ENCODE results near the gene PHACTR3.

Gene PHACTR3

GRCh38 chr20:59697068-59697467 is 92.7 kb downstream of the PHACTR3 start:
- Histone ChIP-seq H3K9me2 (replicated peaks; ENCODE audit: control insufficient read depth, low read length) (no peaks in the 10 kb centered on the region), H3K9me3 (ENCODE audit: control insufficient read depth, insufficient read depth, low read length) (no peaks in the 10 kb centered on the region), H3K4me1 (ENCODE audit: control insufficient read depth, low read length) (no peaks in the 10 kb centered on the region), H4K20me1 (ENCODE audit: control insufficient read depth, insufficient read depth, low read depth, low read length) (no peaks in the 10 kb centered on the region), H3K79me2 (ENCODE audit: control insufficient read depth, low read length) (no peaks in the 10 kb centered on the region), H3K27me3 (ENCODE audit: control insufficient read depth, low read length) (no peaks in the 10 kb centered on the region), H3F3A (ENCODE audit: control insufficient read depth, insufficient read depth) (no peaks in the 10 kb centered on the region), H3K4me2 (ENCODE audit: low read length) (no peak overlapping the region), H3K36me3 (ENCODE audit: control insufficient read depth, low read length) (no peaks in the 10 kb centered on the region), H3K27ac (ENCODE audit: low read depth, low read length) (no peak overlapping the region), H3K4me3 (ENCODE audit: low read length) (no peak overlapping the region)
- TF ChIP-seq EZH2phosphoT487 (IDR thresholded peaks at IDR 0.05; ENCODE audit: borderline replicate concordance, low read length) (no peak), CTCF (IDR thresholded peaks at IDR 0.05; ENCODE audit: low read depth, low read length, poor library complexity, severe bottlenecking) (no peak)

DNA sequence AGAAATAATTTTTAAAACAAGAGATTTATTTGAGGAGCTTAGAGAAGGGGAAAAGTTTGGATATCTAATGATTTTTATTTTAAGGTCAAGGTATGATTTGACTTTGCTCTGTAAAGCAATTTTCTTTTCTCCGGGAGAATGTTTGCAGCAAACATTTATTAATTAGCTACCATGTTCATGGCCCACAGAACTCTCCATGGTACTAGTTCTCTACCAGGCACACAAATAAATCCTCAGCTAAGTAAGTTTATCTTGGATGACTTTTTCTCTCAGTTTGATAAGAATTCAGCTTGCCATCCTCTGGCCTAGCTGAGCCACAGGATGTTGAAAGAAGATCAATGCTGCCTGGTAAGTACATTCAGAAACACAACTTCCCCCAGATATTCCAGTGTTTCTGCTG is 94.3 kb downstream of the PHACTR3 start:
- TF ChIP-seq EZH2phosphoT487 (IDR thresholded peaks at IDR 0.05; ENCODE audit: borderline replicate concordance, low read length), result no peak
- TF ChIP-seq CTCF (IDR thresholded peaks at IDR 0.05; ENCODE audit: low read depth, low read length, poor library complexity, severe bottlenecking), result no peak
- H3K27me3 ChIP-seq (ENCODE audit: control insufficient read depth, low read length), result no peaks in the 10 kb centered on the region

GRCh38 chr20:59701236-59701635 is 96.9 kb downstream of the PHACTR3 start:
- H3K36me3 ChIP-seq (ENCODE audit: control insufficient read depth, low read length), result no peaks in the 10 kb centered on the region
- no peaks in the 10 kb centered on the region for H3K9me3 ChIP-seq (ENCODE audit: control insufficient read depth, insufficient read depth, low read length)
- no peaks in the 10 kb centered on the region for H3K27me3 ChIP-seq (ENCODE audit: control insufficient read depth, low read length)
- H3K4me3 ChIP-seq (ENCODE audit: low read length), result no peak overlapping the region
- no peak overlapping the region for H3K27ac ChIP-seq (ENCODE audit: low read depth, low read length)
- H4K20me1 ChIP-seq (ENCODE audit: control insufficient read depth, insufficient read depth, low read depth, low read length), result no peaks in the 10 kb centered on the region
- H3F3A ChIP-seq (ENCODE audit: control insufficient read depth, insufficient read depth), result no peaks in the 10 kb centered on the region
- no peaks in the 10 kb centered on the region for H3K4me1 ChIP-seq (ENCODE audit: control insufficient read depth, low read length)
- no peaks in the 10 kb centered on the region for H3K9me2 ChIP-seq (replicated peaks; ENCODE audit: control insufficient read depth, low read length)
- H3K4me2 ChIP-seq (ENCODE audit: low read length), result no peak overlapping the region
- H3K79me2 ChIP-seq (ENCODE audit: control insufficient read depth, low read length), result no peaks in the 10 kb centered on the region
- TF ChIP-seq CTCF (IDR thresholded peaks at IDR 0.05; ENCODE audit: low read depth, low read length, poor library complexity, severe bottlenecking), result no peak
- no peak for TF ChIP-seq EZH2phosphoT487 (IDR thresholded peaks at IDR 0.05; ENCODE audit: borderline replicate concordance, low read length)

More for the DNA sequence above, 94.3 kb downstream of the PHACTR3 start:
- Histone ChIP-seq H3K36me3 (ENCODE audit: control insufficient read depth, low read length) (no peaks in the 10 kb centered on the region), H3K4me3 (ENCODE audit: low read length) (no peak overlapping the region), H3K4me1 (ENCODE audit: control insufficient read depth, low read length) (no peaks in the 10 kb centered on the region), H3K9me3 (ENCODE audit: control insufficient read depth, insufficient read depth, low read length) (no peaks in the 10 kb centered on the region), H3F3A (ENCODE audit: control insufficient read depth, insufficient read depth) (no peaks in the 10 kb centered on the region), H3K27ac (ENCODE audit: low read depth, low read length) (no peak overlapping the region), H3K9me2 (replicated peaks; ENCODE audit: control insufficient read depth, low read length) (no peaks in the 10 kb centered on the region), H4K20me1 (ENCODE audit: control insufficient read depth, insufficient read depth, low read depth, low read length) (no peaks in the 10 kb centered on the region), H3K4me2 (ENCODE audit: low read length) (no peak overlapping the region), H3K79me2 (ENCODE audit: control insufficient read depth, low read length) (no peaks in the 10 kb centered on the region)

DNA sequence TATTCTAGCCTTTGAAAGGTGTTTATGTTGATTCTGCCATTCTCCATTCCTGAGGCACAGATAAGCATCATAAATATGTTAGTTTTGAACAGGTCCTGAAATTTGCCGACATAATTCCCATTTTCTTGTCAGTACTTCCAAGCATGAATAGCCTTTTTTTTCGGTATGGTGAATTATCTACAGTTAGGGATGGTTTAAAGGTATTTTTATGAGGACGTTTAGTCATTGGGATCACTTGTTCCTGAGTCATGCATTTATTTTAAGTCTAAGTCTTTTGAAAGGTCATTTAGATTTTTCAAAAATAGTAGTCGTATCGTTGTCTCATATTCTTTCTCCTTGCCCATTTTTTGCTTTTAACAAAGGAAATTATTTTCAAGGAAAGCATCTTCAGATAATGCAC is 98.7 kb downstream of the PHACTR3 start:
- Histone ChIP-seq H3K27ac (ENCODE audit: low read depth, low read length) (no peak overlapping the region), H4K20me1 (ENCODE audit: control insufficient read depth, insufficient read depth, low read depth, low read length) (no peaks in the 10 kb centered on the region), H3K4me3 (ENCODE audit: low read length) (no peak overlapping the region), H3K9me2 (replicated peaks; ENCODE audit: control insufficient read depth, low read length) (no peaks in the 10 kb centered on the region), H3K4me2 (ENCODE audit: low read length) (no peak overlapping the region), H3K36me3 (ENCODE audit: control insufficient read depth, low read length) (no peaks in the 10 kb centered on the region), H3K27me3 (ENCODE audit: control insufficient read depth, low read length) (no peaks in the 10 kb centered on the region), H3K79me2 (ENCODE audit: control insufficient read depth, low read length) (no peaks in the 10 kb centered on the region), H3K9me3 (ENCODE audit: control insufficient read depth, insufficient read depth, low read length) (no peaks in the 10 kb centered on the region), H3K4me1 (ENCODE audit: control insufficient read depth, low read length) (no peaks in the 10 kb centered on the region), H3F3A (ENCODE audit: control insufficient read depth, insufficient read depth) (no peaks in the 10 kb centered on the region)
- TF ChIP-seq EZH2phosphoT487 (IDR thresholded peaks at IDR 0.05; ENCODE audit: borderline replicate concordance, low read length) (no peak), CTCF (IDR thresholded peaks at IDR 0.05; ENCODE audit: low read depth, low read length, poor library complexity, severe bottlenecking) (no peak)
